ENCODE results near the gene LRRC25. TPM values are rescaled to one million over a fixed set of nuclear protein-coding genes. Genes with fewer than 3 reads are reported as not detected.

The LRRC25 gene
- total and polyA plus RNA-seq, 10 of the 15 experiments (the other 5 are each of a cell fraction or from before 2014, with no cell fraction given), result 0.38 to 2.9 (median 1.2) TPM

- in situ Hi-C loops (cut with MboI), result no loop called here
- CTCF ChIA-PET, result interaction anchor here (1.3 to 9.4 kb wide), 9 partner anchors 10 to 107 kb away, joined by 4 to 144 read pairs (median 11); partner anchors contain the start of gene LRRC25
Observed at GRCh38 chr19:18386543-18387271, 10.7 kb downstream of the LRRC25 start.

More at GRCh38 chr19:18386543-18387271, 10.7 kb downstream of the LRRC25 start:
- H3K27ac ChIP-seq (ENCODE audit: control insufficient read depth, insufficient read depth), result no peak overlapping the region
- H3K79me2 ChIP-seq (ENCODE audit: control insufficient read depth, insufficient read depth, low read length), result no peaks in the 10 kb centered on the region
- POLR2A ChIA-PET, result interaction anchor here (2.5 kb wide), 1 partner anchor 12 kb away, joined by 15 read pairs; no protein-coding TSS in a partner anchor
- intact Hi-C loops (cut with micrococcal nuclease; ENCODE audit: unreplicated experiment), result no loop called here
- H3K36me3 ChIP-seq (ENCODE audit: control insufficient read depth in 2 of 2, insufficient read depth in 2 of 2, low read length in 1 of 2), result no peaks in the 10 kb centered on the region
- DNase-seq (ENCODE audit: low read depth, low spot score) (no peak), ATAC-seq (no peak), FAIRE-seq (no peak)
- no peaks in the 10 kb centered on the region; the same call in 2 of the 3 replicates for H3K9me3 ChIP-seq (replicated peaks; ENCODE audit: control insufficient read depth, insufficient read depth, low read length)
- H2AFZ ChIP-seq (ENCODE audit: control insufficient read depth, low read depth, low read length), result no peak overlapping the region
- no peak overlapping the region for H3K9ac ChIP-seq (ENCODE audit: control insufficient read depth, insufficient read depth, low read length)
- H4K20me1 ChIP-seq (ENCODE audit: control insufficient read depth, insufficient read depth), result no peaks in the 10 kb centered on the region
- 81% methylated on average over 14 of the region's 14 CpGs for WGBS (ENCODE audit: insufficient coverage, insufficient replicate concordance, low lambda C conversion rate, missing lambda C conversion rate)
- TSS peak; percentile 86 for BruUV-seq (replicated peaks)
- 0 out of 2 replicates have a peak overlapping the region, but pooled peaks have one; percentile 5 for H3K4me3 ChIP-seq
- peaks cover 8% of the 10 kb centered on the region for H3K4me1 ChIP-seq (ENCODE audit: control insufficient read depth, insufficient read depth, low read length)
- TF ChIP-seq MYB (IDR thresholded peaks at IDR 0.05; ENCODE audit: borderline replicate concordance, low read depth, low read length) (no peak), NFIC (IDR thresholded peaks at IDR 0.05; ENCODE audit: low read depth, low read length) (no peak), SPI1 (IDR thresholded peaks at IDR 0.05; ENCODE audit: borderline replicate concordance, insufficient read depth, low read depth, low read length) (no peak), IKZF1 (conservative IDR thresholded peaks at IDR 0.05) (no peak), STAT1 (conservative IDR thresholded peaks at IDR 0.05) (no peak), POLR2AphosphoS5 (IDR thresholded peaks at IDR 0.05; ENCODE audit: low read length) (no peak), TCF3 (IDR thresholded peaks at IDR 0.05; ENCODE audit: borderline replicate concordance, insufficient read depth, low read depth, low read length) (no peak), CHD4 (IDR thresholded peaks at IDR 0.05) (no peak), ZNF217 (IDR thresholded peaks at IDR 0.05) (no peak), SMAD5 (IDR thresholded peaks at IDR 0.05; ENCODE audit: low read depth) (no peak), CEBPB (IDR thresholded peaks at IDR 0.05; ENCODE audit: borderline replicate concordance in 1 of 2, low read depth in 2 of 2, low read length in 2 of 2) (no peak), IRF4 (IDR thresholded peaks at IDR 0.05; ENCODE audit: low read depth, low read length) (no peak), PBX3 (IDR thresholded peaks at IDR 0.05; ENCODE audit: insufficient replicate concordance, low read depth, low read length) (no peak), MTA3 (IDR thresholded peaks at IDR 0.05; ENCODE audit: borderline replicate concordance, low read length) (no peak), E2F4 (IDR thresholded peaks at IDR 0.05; ENCODE audit: low read depth, low read length) (no peak), NFXL1 (IDR thresholded peaks at IDR 0.05; ENCODE audit: borderline replicate concordance) (no peak), JUNB (IDR thresholded peaks at IDR 0.05) (no peak), KAT2A (conservative IDR thresholded peaks at IDR 0.05; ENCODE audit: control insufficient read depth, low read depth, low read length) (no peak), YBX1 (IDR thresholded peaks at IDR 0.05) (no peak)
- TF ChIP-seq, protein P1, sequence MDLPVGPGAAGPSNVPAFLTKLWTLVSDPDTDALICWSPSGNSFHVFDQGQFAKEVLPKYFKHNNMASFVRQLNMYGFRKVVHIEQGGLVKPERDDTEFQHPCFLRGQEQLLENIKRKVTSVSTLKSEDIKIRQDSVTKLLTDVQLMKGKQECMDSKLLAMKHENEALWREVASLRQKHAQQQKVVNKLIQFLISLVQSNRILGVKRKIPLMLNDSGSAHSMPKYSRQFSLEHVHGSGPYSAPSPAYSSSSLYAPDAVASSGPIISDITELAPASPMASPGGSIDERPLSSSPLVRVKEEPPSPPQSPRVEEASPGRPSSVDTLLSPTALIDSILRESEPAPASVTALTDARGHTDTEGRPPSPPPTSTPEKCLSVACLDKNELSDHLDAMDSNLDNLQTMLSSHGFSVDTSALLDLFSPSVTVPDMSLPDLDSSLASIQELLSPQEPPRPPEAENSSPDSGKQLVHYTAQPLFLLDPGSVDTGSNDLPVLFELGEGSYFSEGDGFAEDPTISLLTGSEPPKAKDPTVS (IDR thresholded peaks at IDR 0.05; ENCODE audit: low read depth, low read length), result no peak
- SMC1A ChIA-PET (ENCODE audit: uncharacterized antibody, unreplicated experiment), result interaction anchor here (1.3 to 4.7 kb wide), 5 partner anchors 15 to 37 kb away, joined by 4 to 60 read pairs (median 5); partner anchors contain the start of gene SSBP4
- H3K4me2 ChIP-seq (ENCODE audit: control insufficient read depth, insufficient read depth), result no peak overlapping the region
- RAD21 ChIA-PET (ENCODE audit: unreplicated experiment), result interaction anchor here (0.7 to 5.5 kb wide), 5 partner anchors 23 to 107 kb away, joined by 3 to 63 read pairs (median 4); partner anchors contain the start of gene LSM4
- peaks cover 0 to 3% of the 10 kb centered on the region in 2 experiments; a peak in 3 of 4 replicates for H3K27me3 ChIP-seq (replicated peaks in 1 of 2; ENCODE audit: control insufficient read depth in 2 of 2, insufficient read depth in 2 of 2, low read length in 1 of 2)
